PC-3 (cell line): ENCODE data around the gene SLC13A1.

ENCODE experiments used
- CTCF ChIP-seq: fragments of 300-600 bp; sonication (generic); conservative IDR thresholded peaks from 2 replicates; pipeline ENCODE4 v1.5.1; 2017; ENCODE audit warnings: antibody characterized with exemption, low read depth, mild to moderate bottlenecking, low read length
- EZH2 ChIP-seq: fragments of 300-600 bp; sonication (generic); IDR thresholded peaks from one replicate; pipeline ENCODE4 v1.6.1; 2017; ENCODE audit warnings: antibody characterized with exemption, mild to moderate bottlenecking, low read length; ENCODE audit not compliant: unreplicated experiment
- EZH2phosphoT487 ChIP-seq: fragments of 300-600 bp; sonication (generic); IDR thresholded peaks from 2 replicates; pipeline ENCODE4 v1.6.1; 2018; ENCODE audit warnings: mild to moderate bottlenecking, antibody characterized with exemption, low read length, borderline replicate concordance

- TF ChIP-seq CTCF (no peak), EZH2 (no peak), EZH2phosphoT487 (no peak)
Measured at GRCh38 chr7:123198111-123198510, 1.7 kb downstream of the SLC13A1 start.
